Stimulated activated CD8-positive, alpha-beta memory T cell treated with anti-CD3 and anti-CD28 coated beads, Interleukin-2, amount 100 ng/mL, for 48 hours (primary cell): ENCODE data around the gene TNFRSF1B.

ENCODE experiments used
- DNase-seq, 2 donors: peaks; one replicate each; pipeline ENCODE4 v3.0.0-alpha.2; 2020; ENCODE audit warnings: low read depth in 2 of 2

TNFRSF1B gene

GRCh38 chr1:12176298-12177118, 9.7 kb downstream of the TNFRSF1B start:
- DNase-seq = no peak

GRCh38 chr1:12177156-12177998, 10.6 kb downstream of the TNFRSF1B start:
- no peak for DNase-seq

- DNase-seq = peak; percentile 79 to 94
Measured at GRCh38 chr1:12177999-12178441, 11.2 kb downstream of the TNFRSF1B start.

- DNase-seq = no peak
Measured at GRCh38 chr1:12178511-12178910, 11.7 kb downstream of the TNFRSF1B start.

GRCh38 chr1:12179111-12179519, 12.3 kb downstream of the TNFRSF1B start:
- peak; percentile 75 to 77 for DNase-seq

GRCh38 chr1:12179676-12180075, 12.9 kb downstream of the TNFRSF1B start:
- no peak for DNase-seq

GRCh38 chr1:12180315-12180714, 13.5 kb downstream of the TNFRSF1B start:
- no peak for DNase-seq

GRCh38 chr1:12180903-12181302, 14.1 kb downstream of the TNFRSF1B start:
- DNase-seq = no peak

GRCh38 chr1:12181568-12181967, 14.8 kb downstream of the TNFRSF1B start:
- no peak for DNase-seq

- DNase-seq = no peak
Measured at GRCh38 chr1:12182410-12182984, 15.7 kb downstream of the TNFRSF1B start.

GRCh38 chr1:12183095-12183794, 16.5 kb downstream of the TNFRSF1B start:
- no peak for DNase-seq

GRCh38 chr1:12184008-12184681, 17.4 kb downstream of the TNFRSF1B start:
- DNase-seq = no peak

GRCh38 chr1:12185036-12185917, 18.5 kb downstream of the TNFRSF1B start:
- DNase-seq = no peak

- no peak for DNase-seq
Measured at GRCh38 chr1:12185918-12186678, 19.3 kb downstream of the TNFRSF1B start.

- DNase-seq = no peak
Measured at GRCh38 chr1:12186679-12186985, 19.8 kb downstream of the TNFRSF1B start.

GRCh38 chr1:12188115-12188514, 21.3 kb downstream of the TNFRSF1B start:
- DNase-seq = no peak

GRCh38 chr1:12188657-12189327, 22.0 kb downstream of the TNFRSF1B start:
- no peak for DNase-seq

- no peak for DNase-seq
Measured at GRCh38 chr1:12189328-12189682, 22.5 kb downstream of the TNFRSF1B start.
